Choroid plexus epithelial cell (primary cell): Measurements from ENCODE around the gene DEK.
A peak's percentile ranks its signal among the peaks of the same experiment; 100 is the strongest.

Experiments used
- DNase-seq: peaks from one replicate; pipeline ENCODE4 v3.0.0-alpha.2; 2010; ENCODE audit warnings: low read depth
- H3K4me3 ChIP-seq: 2 replicates; pipeline ENCODE4 v1.5.1; 2011; ENCODE audit warnings: low read depth, mild to moderate bottlenecking, control low read depth, low read length, moderate library complexity
- CTCF ChIP-seq: conservative IDR thresholded peaks from 2 replicates; pipeline ENCODE4 v1.5.1; 2011; ENCODE audit warnings: low read depth, mild to moderate bottlenecking, control low read depth, inconsistent platforms, low read length, moderate library complexity

The DEK gene

GRCh38 chr6:18293076-18293904 is 29.0 kb upstream of the DEK start:
- H3K4me3 ChIP-seq: no peak overlapping the region
- peak; percentile 10 for DNase-seq
- TF ChIP-seq CTCF: no peak

GRCh38 chr6:18289283-18289682 is 25.0 kb upstream of the DEK start:
- DNase-seq: no peak
- no peak for TF ChIP-seq CTCF
- no peak overlapping the region for H3K4me3 ChIP-seq

- no peak overlapping the region for H3K4me3 ChIP-seq
- DNase-seq: peak; percentile 16
- TF ChIP-seq CTCF: no peak
Measured at GRCh38 chr6:18284261-18284660, 19.9 kb upstream of the DEK start.

GRCh38 chr6:18281564-18281963 is 17.2 kb upstream of the DEK start:
- H3K4me3 ChIP-seq: no peak overlapping the region
- no peak for TF ChIP-seq CTCF
- DNase-seq: no peak

- no peak for DNase-seq
- H3K4me3 ChIP-seq: no peak overlapping the region
- TF ChIP-seq CTCF: no peak
Measured at GRCh38 chr6:18280084-18280483, 15.8 kb upstream of the DEK start.

GRCh38 chr6:18279422-18279821 is 15.1 kb upstream of the DEK start:
- DNase-seq: no peak
- H3K4me3 ChIP-seq: no peak overlapping the region
- TF ChIP-seq CTCF: no peak
